Loucy (cell line): ENCODE results near the gene ALPL.

ENCODE experiments used
- H2AFZ ChIP-seq: fragments of 200-600 bp; sonication (generic); 2 replicates; pipeline ENCODE4 v1.6.0; 2016; ENCODE audit warnings: antibody characterized with exemption, mild to moderate bottlenecking, low read length, moderate library complexity
- H3F3A ChIP-seq: fragments of 200-600 bp; 2 replicates; pipeline ENCODE4 v1.6.0; 2016; ENCODE audit warnings: antibody characterized with exemption, low read depth, mild to moderate bottlenecking
- H3K27me3 ChIP-seq: fragments of 200-600 bp; sonication (generic); 2 replicates; pipeline ENCODE4 v1.6.1; 2014; ENCODE audit warnings: low read length, mild to moderate bottlenecking; ENCODE audit not compliant: insufficient read depth, poor library complexity, severe bottlenecking
- H3K36me3 ChIP-seq: fragments of 200-600 bp; sonication (generic); 2 replicates; pipeline ENCODE4 v1.6.1; 2016; ENCODE audit warnings: low read length; ENCODE audit not compliant: insufficient read depth
- H3K4me1 ChIP-seq: fragments of 200-600 bp; sonication (generic); 2 replicates; pipeline ENCODE4 v1.5.1; 2014; ENCODE audit warnings: low read length, mild to moderate bottlenecking; ENCODE audit not compliant: insufficient read depth, poor library complexity, severe bottlenecking
- H3K4me2 ChIP-seq: fragments of 200-600 bp; sonication (generic); 2 replicates; pipeline ENCODE4 v1.6.0; 2014; ENCODE audit warnings: antibody characterized with exemption, low read length, low read depth, mild to moderate bottlenecking; ENCODE audit not compliant: poor library complexity, severe bottlenecking
- H3K4me3 ChIP-seq: fragments of 200-600 bp; sonication (generic); 2 replicates; pipeline ENCODE4 v1.5.1; 2014; ENCODE audit warnings: low read length, mild to moderate bottlenecking, mixed read lengths; ENCODE audit not compliant: poor library complexity, severe bottlenecking
- H3K79me2 ChIP-seq: fragments of 200-600 bp; sonication (generic); 2 replicates; pipeline ENCODE4 v1.6.1; 2014; ENCODE audit warnings: low read length; ENCODE audit not compliant: insufficient read depth
- H3K9ac ChIP-seq: fragments of 200-600 bp; sonication (generic); 2 replicates; pipeline ENCODE4 v1.6.0; 2014; ENCODE audit warnings: mild to moderate bottlenecking, low read depth, low read length, moderate library complexity; ENCODE audit not compliant: poor library complexity, severe bottlenecking
- H3K9me2 ChIP-seq: fragments of 200-600 bp; sonication (generic); replicated peaks from 2 replicates; pipeline ENCODE4 v1.6.1; 2016; ENCODE audit warnings: low read depth, low read length, mixed read lengths
- H3K9me3 ChIP-seq: fragments of 200-600 bp; sonication (generic); 2 replicates; pipeline ENCODE4 v1.6.1; 2014; ENCODE audit warnings: mild to moderate bottlenecking, antibody characterized with exemption, low read length, low read depth; ENCODE audit not compliant: insufficient read depth
- H4K20me1 ChIP-seq: fragments of 200-600 bp; sonication (generic); 2 replicates; pipeline ENCODE4 v1.6.0; 2014; ENCODE audit warnings: antibody characterized with exemption, low read length, mild to moderate bottlenecking; ENCODE audit not compliant: insufficient read depth, poor library complexity, severe bottlenecking
- EZH2phosphoT487 ChIP-seq: fragments of 200-600 bp; IDR thresholded peaks from 2 replicates; pipeline ENCODE4 v1.6.1; 2018; ENCODE audit warnings: antibody characterized with exemption, mild to moderate bottlenecking, moderate library complexity, borderline replicate concordance
- TF ChIP-seq, protein P1 (sequence below): fragments of 200-600 bp; sonication (generic); conservative IDR thresholded peaks from 2 replicates; pipeline ENCODE4 v1.5.1; 2014; ENCODE audit warnings: mild to moderate bottlenecking, antibody characterized with exemption, low read length

Gene ALPL

DNA sequence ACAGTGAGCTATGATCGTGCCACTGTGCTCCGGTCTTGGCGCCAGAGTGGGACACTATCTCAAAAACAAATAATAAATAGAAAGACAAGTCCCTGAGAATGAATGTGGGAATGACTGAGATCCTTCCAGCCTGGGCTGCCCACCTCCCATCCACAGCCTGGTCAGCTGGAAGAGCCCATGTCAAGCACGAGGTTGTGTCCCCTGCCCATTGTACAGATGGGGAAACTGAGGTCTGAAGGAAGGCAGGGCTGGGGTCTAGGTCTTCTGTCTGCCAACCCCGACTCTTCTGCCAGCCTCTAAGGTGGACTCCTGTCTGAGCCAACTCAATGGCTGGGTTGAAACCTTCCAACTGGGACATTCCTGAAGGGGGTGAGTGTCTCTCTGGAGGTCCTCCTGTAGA, 80.4 kb downstream of the ALPL start:
- Histone ChIP-seq H3K9me3 (no peaks in the 10 kb centered on the region), H3K27me3 (no peaks in the 10 kb centered on the region), H3K4me2 (no peak overlapping the region)

DNA sequence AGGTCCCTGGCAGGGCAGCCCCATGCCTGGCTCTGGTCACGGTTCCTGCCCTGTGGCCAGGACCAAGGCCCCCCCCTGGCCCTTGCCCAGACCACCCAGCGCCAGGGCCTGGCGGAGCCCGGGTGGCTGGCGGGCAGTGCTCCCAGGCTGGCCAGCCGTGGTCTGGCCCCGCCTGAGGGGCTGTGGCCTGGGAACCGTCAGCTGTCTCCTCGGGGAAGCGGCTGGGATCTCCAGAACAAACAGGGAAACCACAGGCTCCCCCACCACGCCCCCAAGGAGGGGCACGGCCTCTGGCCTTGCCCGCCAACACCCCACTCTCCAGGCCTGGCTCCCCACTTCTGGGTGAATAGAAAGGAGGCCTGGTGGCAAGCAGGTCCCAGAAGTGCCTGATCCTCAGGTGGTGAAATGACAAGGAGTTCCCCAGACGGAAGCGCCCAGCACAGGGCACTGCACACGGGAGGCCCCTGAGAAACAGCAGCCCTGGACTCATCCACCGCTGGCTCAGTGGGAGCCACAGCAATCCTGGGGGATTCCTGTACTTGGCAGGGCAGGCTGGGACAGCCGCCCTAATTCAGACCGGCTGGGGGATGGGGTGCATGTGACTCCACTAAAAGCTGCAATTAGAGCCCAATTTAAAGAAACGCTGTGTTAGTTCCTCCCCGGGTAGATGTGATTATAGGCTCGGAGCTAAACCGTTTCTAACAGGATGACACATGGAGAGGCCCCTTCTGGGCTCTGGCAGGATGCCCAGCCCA, 81.1 kb downstream of the ALPL start:
- H2AFZ ChIP-seq: no peak overlapping the region
- no peaks in the 10 kb centered on the region for H3F3A ChIP-seq
- no peaks in the 10 kb centered on the region for H3K4me1 ChIP-seq
- no peaks in the 10 kb centered on the region for H3K9me3 ChIP-seq
- H3K36me3 ChIP-seq: no peaks in the 10 kb centered on the region
- H3K4me3 ChIP-seq: no peak overlapping the region
- no peak for TF ChIP-seq EZH2phosphoT487
- TF ChIP-seq, protein P1, sequence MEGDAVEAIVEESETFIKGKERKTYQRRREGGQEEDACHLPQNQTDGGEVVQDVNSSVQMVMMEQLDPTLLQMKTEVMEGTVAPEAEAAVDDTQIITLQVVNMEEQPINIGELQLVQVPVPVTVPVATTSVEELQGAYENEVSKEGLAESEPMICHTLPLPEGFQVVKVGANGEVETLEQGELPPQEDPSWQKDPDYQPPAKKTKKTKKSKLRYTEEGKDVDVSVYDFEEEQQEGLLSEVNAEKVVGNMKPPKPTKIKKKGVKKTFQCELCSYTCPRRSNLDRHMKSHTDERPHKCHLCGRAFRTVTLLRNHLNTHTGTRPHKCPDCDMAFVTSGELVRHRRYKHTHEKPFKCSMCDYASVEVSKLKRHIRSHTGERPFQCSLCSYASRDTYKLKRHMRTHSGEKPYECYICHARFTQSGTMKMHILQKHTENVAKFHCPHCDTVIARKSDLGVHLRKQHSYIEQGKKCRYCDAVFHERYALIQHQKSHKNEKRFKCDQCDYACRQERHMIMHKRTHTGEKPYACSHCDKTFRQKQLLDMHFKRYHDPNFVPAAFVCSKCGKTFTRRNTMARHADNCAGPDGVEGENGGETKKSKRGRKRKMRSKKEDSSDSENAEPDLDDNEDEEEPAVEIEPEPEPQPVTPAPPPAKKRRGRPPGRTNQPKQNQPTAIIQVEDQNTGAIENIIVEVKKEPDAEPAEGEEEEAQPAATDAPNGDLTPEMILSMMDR: no peak
- H4K20me1 ChIP-seq: no peaks in the 10 kb centered on the region
- no peak overlapping the region for H3K4me2 ChIP-seq
- H3K9ac ChIP-seq: no peak overlapping the region
- no peaks in the 10 kb centered on the region for H3K79me2 ChIP-seq
- no peaks in the 10 kb centered on the region for H3K27me3 ChIP-seq
- no peaks in the 10 kb centered on the region for H3K9me2 ChIP-seq

More for the DNA sequence above, 80.4 kb downstream of the ALPL start:
- no peaks in the 10 kb centered on the region for H4K20me1 ChIP-seq
- no peaks in the 10 kb centered on the region for H3K9me2 ChIP-seq
- no peaks in the 10 kb centered on the region for H3K79me2 ChIP-seq
- H3K9ac ChIP-seq: no peak overlapping the region
- no peaks in the 10 kb centered on the region for H3K4me1 ChIP-seq
- H3K4me3 ChIP-seq: no peak overlapping the region
- H3K36me3 ChIP-seq: no peaks in the 10 kb centered on the region
- no peaks in the 10 kb centered on the region for H3F3A ChIP-seq
- TF ChIP-seq, protein P1: no peak
- no peak for TF ChIP-seq EZH2phosphoT487
- H2AFZ ChIP-seq: no peak overlapping the region

DNA sequence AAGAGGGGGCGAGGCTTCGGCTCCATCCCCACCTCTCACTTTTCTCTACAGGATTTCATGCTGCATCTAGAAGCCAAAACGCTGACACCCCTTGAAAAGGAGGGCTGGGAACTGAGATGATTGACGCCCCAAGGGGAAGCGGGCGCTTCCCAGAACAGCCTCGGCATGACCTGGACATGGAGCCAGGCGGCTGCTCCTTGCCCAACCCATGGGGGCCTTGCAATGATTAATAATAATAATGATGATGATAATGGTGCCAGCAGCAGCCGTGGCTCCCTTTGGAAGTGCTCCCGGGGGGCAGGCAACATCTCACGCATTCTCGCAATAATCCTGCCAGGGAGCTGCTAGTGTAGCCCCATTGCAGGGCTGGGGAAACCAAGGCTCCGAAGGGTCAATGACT, 81.7 kb downstream of the ALPL start:
- TF ChIP-seq EZH2phosphoT487: no peak
- TF ChIP-seq, protein P1: no peak
- no peaks in the 10 kb centered on the region for H3K4me1 ChIP-seq

More for the DNA sequence above, 81.7 kb downstream of the ALPL start:
- no peaks in the 10 kb centered on the region for H3K9me3 ChIP-seq
- no peaks in the 10 kb centered on the region for H3K9me2 ChIP-seq
- no peaks in the 10 kb centered on the region for H3K79me2 ChIP-seq
- no peak overlapping the region for H2AFZ ChIP-seq
- H3K9ac ChIP-seq: no peak overlapping the region
- no peak overlapping the region for H3K4me2 ChIP-seq
- no peaks in the 10 kb centered on the region for H3K27me3 ChIP-seq
- no peaks in the 10 kb centered on the region for H3F3A ChIP-seq
- no peak overlapping the region for H3K4me3 ChIP-seq
- no peaks in the 10 kb centered on the region for H3K36me3 ChIP-seq
- H4K20me1 ChIP-seq: no peaks in the 10 kb centered on the region
